Measurements from ENCODE around the gene MS4A18.

GRCh38 chr11:60703374-60703773, 21.1 kb upstream of the MS4A18 start:
- no peak for TF ChIP-seq CBX5 (IDR thresholded peaks at IDR 0.05; ENCODE audit: low read depth)
- TF ChIP-seq SMAD1 (IDR thresholded peaks at IDR 0.05; ENCODE audit: low read depth, partially characterized antibody) = no peak
- no peak for TF ChIP-seq CTCF (IDR thresholded peaks at IDR 0.05 in 2 of 3, conservative IDR thresholded peaks at IDR 0.05 in 1 of 3; ENCODE audit: control insufficient read depth in 2 of 3, extremely low read depth in 1 of 3, insufficient read depth in 1 of 3, low read depth in 3 of 3, low read length in 3 of 3)
- no peak for TF ChIP-seq CEBPB (IDR thresholded peaks at IDR 0.05; ENCODE audit: borderline replicate concordance in 1 of 2, low read depth in 2 of 2, low read length in 2 of 2)
